H1 (cell line): ENCODE results near the gene JMJD7. TPM values are rescaled to one million over a fixed set of nuclear protein-coding genes. Genes with fewer than 3 reads are reported as not detected.
"Not testable (repeated sequence)": the region's sequence is repeated elsewhere in the genome, so short reads cannot be mapped to it uniquely, and the experiment has no call there.

Experiments
- CTCF ChIA-PET: fragments of 300-600 bp; sonication (Branson Sonifier 250); formaldehyde crosslinking; loops from one replicate; lab custom pipeline; 2021; ENCODE audit not compliant: partially characterized antibody; lab: Charles Lee
- POLR2A ChIA-PET: fragments of 300-600 bp; sonication (Branson Sonifier 250); formaldehyde crosslinking; loops from one replicate; lab custom pipeline; 2021; ENCODE audit warnings: inconsistent platforms; ENCODE audit not compliant: partially characterized antibody; lab: Charles Lee
- DNase-seq, 2 experiments: peaks; one replicate each; pipeline versions ENCODE4 v3.0.0 to v3.0.0-alpha.2; 2010 to 2022; ENCODE audit warnings: low spot score in 2 of 2, low read depth in 1 of 2, mixed read lengths in 1 of 2
- FAIRE-seq: peaks from 2 replicates; lab custom pipeline; 2011; peaks lifted over from hg19 to GRCh38; lab: Jason Lieb, UNC
- H2AFZ ChIP-seq: 2 replicates; pipeline ENCODE4 v1.8.1; 2012; ENCODE audit warnings: low read length, inconsistent platforms
- H2AK5ac ChIP-seq: 2 replicates; pipeline ENCODE4 v1.6.1; 2013; ENCODE audit warnings: low read depth, low read length
- H2BK120ac ChIP-seq: replicated peaks from 2 replicates; pipeline ENCODE3; 2013; ENCODE audit warnings: low read depth, low read length, inconsistent platforms
- H2BK12ac ChIP-seq: 2 replicates; pipeline ENCODE4 v1.6.1; 2013; ENCODE audit warnings: low read depth, low read length
- H2BK15ac ChIP-seq: 2 replicates; pipeline ENCODE4 v1.6.1; 2013; ENCODE audit warnings: low read length
- H2BK20ac ChIP-seq: 2 replicates; pipeline ENCODE4 v1.6.1; 2013; ENCODE audit warnings: low read length
- H2BK5ac ChIP-seq: 2 replicates; pipeline ENCODE4 v1.6.1; 2013; ENCODE audit warnings: low read depth, low read length
- H3K14ac ChIP-seq: 2 replicates; pipeline ENCODE4 v1.6.1; 2013; ENCODE audit warnings: inconsistent platforms; ENCODE audit not compliant: insufficient read length
- H3K18ac ChIP-seq: 2 replicates; pipeline ENCODE4 v1.6.1; 2013; ENCODE audit warnings: low read length; ENCODE audit errors: extremely low read depth
- H3K23ac ChIP-seq: 2 replicates; pipeline ENCODE4 v1.6.1; 2013; ENCODE audit warnings: inconsistent platforms; ENCODE audit not compliant: insufficient read length
- H3K23me2 ChIP-seq: 2 replicates; pipeline ENCODE4 v1.6.1; 2013; ENCODE audit warnings: low read depth, low read length
- H3K27ac ChIP-seq: 2 replicates; pipeline ENCODE4 v1.6.1; 2011; ENCODE audit warnings: low read depth, low read length, inconsistent platforms
- H3K27me3 ChIP-seq, 4 experiments: replicated peaks in 1 of 4; 1 replicate in 1 of 4; 2 replicates in 3 of 4; pipeline versions ENCODE4 v1.6.1 to v1.8.1; 2011 to 2013; ENCODE audit warnings: low read length in 3 of 4, mild to moderate bottlenecking in 3 of 4, inconsistent platforms in 2 of 4, mixed read lengths in 2 of 4, moderate library complexity in 1 of 4; ENCODE audit not compliant: control insufficient read depth in 3 of 4, insufficient read depth in 3 of 4; ENCODE audit errors: extremely low read depth in 1 of 4
- H3K36me3 ChIP-seq, 4 experiments: 2 replicates each; pipeline versions ENCODE4 v1.6.1 to v1.8.1; 2011 to 2013; ENCODE audit warnings: mild to moderate bottlenecking in 4 of 4, low read length in 3 of 4, moderate library complexity in 2 of 4, control low read depth in 1 of 4, inconsistent platforms in 1 of 4; ENCODE audit not compliant: insufficient read depth in 4 of 4, control insufficient read depth in 2 of 4
- H3K4ac ChIP-seq: replicated peaks from 2 replicates; pipeline ENCODE3; 2013; ENCODE audit warnings: low read length, low read depth, mixed read lengths, inconsistent platforms; ENCODE audit not compliant: insufficient read length
- H3K4me1 ChIP-seq, 4 experiments: replicated peaks in 1 of 4; 1 replicate in 1 of 4; 2 replicates in 3 of 4; pipeline versions ENCODE4 v1.6.1 to v1.8.1; 2011 to 2013; ENCODE audit warnings: low read length in 3 of 4, inconsistent platforms in 2 of 4, mixed read lengths in 1 of 4; ENCODE audit not compliant: insufficient read depth in 4 of 4, control insufficient read depth in 3 of 4
- H3K4me2 ChIP-seq, 2 experiments: 2 replicates each; pipeline versions ENCODE4 v1.6.1 to v1.8.1; 2011 to 2013; ENCODE audit warnings: low read depth in 2 of 2, low read length in 2 of 2, control low read depth in 1 of 2, inconsistent platforms in 1 of 2, mild to moderate bottlenecking in 1 of 2; ENCODE audit not compliant: insufficient read depth in 1 of 2
- H3K4me3 ChIP-seq, 4 experiments: fragments of 200-600, 300-600 bp in 1 of 4; sonication (generic), shearing (Covaris generic), sonication (Bioruptor Twin) in 1 of 4; 2 replicates each; pipeline versions ENCODE4 v1.5.1 to v1.8.1; 2011 to 2016; ENCODE audit warnings: low read length in 4 of 4, low read depth in 3 of 4, control low read depth in 2 of 4, inconsistent platforms in 2 of 4, mild to moderate bottlenecking in 2 of 4, mixed read lengths in 1 of 4, moderate library complexity in 1 of 4; ENCODE audit not compliant: insufficient read depth in 2 of 4; ENCODE audit errors: extremely low read depth in 1 of 4
- H3K56ac ChIP-seq: replicated peaks from 2 replicates; pipeline ENCODE3; 2013; ENCODE audit warnings: low read depth, mild to moderate bottlenecking, mixed read lengths, low read length, inconsistent platforms; ENCODE audit not compliant: insufficient read length
- H3K79me1 ChIP-seq: 2 replicates; pipeline ENCODE4 v1.6.1; 2013; ENCODE audit warnings: low read depth, low read length, control low read depth
- H3K79me2 ChIP-seq, 2 experiments: 2 replicates each; pipeline versions ENCODE4 v1.6.1 to v1.8.1; 2012 to 2013; ENCODE audit warnings: low read length in 2 of 2, mild to moderate bottlenecking in 2 of 2, inconsistent platforms in 1 of 2; ENCODE audit not compliant: insufficient read depth in 2 of 2, control insufficient read depth in 1 of 2
- H3K9ac ChIP-seq, 4 experiments: replicated peaks in 1 of 4; 1 replicate in 1 of 4; 2 replicates in 3 of 4; pipeline versions ENCODE4 v1.6.1 to v1.8.1; 2011 to 2013; ENCODE audit warnings: low read depth in 3 of 4, low read length in 3 of 4, control low read depth in 2 of 4, mild to moderate bottlenecking in 2 of 4, moderate library complexity in 2 of 4, inconsistent platforms in 1 of 4; ENCODE audit errors: extremely low read depth in 1 of 4
- H3K9me3 ChIP-seq, 2 experiments: 2 replicates each; pipeline versions ENCODE4 v1.6.1 to v1.8.1; 2012 to 2013; ENCODE audit warnings: mild to moderate bottlenecking in 2 of 2, moderate library complexity in 2 of 2, control low read depth in 1 of 2, inconsistent platforms in 1 of 2, low read depth in 1 of 2, low read length in 1 of 2, mixed read lengths in 1 of 2; ENCODE audit not compliant: insufficient read depth in 2 of 2
- H4K20me1 ChIP-seq, 2 experiments: replicated peaks in 1 of 2; 2 replicates each; pipeline versions ENCODE3 to v1.8.1; 2011 to 2013; ENCODE audit warnings: inconsistent platforms in 2 of 2, low read length in 2 of 2, mild to moderate bottlenecking in 1 of 2; ENCODE audit not compliant: insufficient read depth in 2 of 2, control insufficient read depth in 1 of 2
- H4K5ac ChIP-seq: 2 replicates; pipeline ENCODE4 v1.6.1; 2013; ENCODE audit warnings: low read length, low read depth, mixed read lengths, inconsistent platforms; ENCODE audit not compliant: insufficient read length
- H4K8ac ChIP-seq: 2 replicates; pipeline ENCODE4 v1.8.0; 2013; ENCODE audit warnings: mild to moderate bottlenecking, moderate library complexity, low read length, inconsistent platforms; ENCODE audit not compliant: insufficient read depth; ENCODE audit errors: extremely low read depth
- H4K91ac ChIP-seq: replicated peaks from 2 replicates; pipeline ENCODE3; 2013; ENCODE audit warnings: low read length, mixed read lengths, inconsistent platforms; ENCODE audit not compliant: insufficient read length
- BCL11A ChIP-seq, 2 experiments: IDR thresholded peaks; one replicate each; pipeline ENCODE4 v1.6.1; 2011; ENCODE audit warnings: low read depth in 2 of 2, low read length in 2 of 2, mild to moderate bottlenecking in 2 of 2
- BRCA1 ChIP-seq: IDR thresholded peaks from 2 replicates; pipeline ENCODE4 v1.6.1; 2012; ENCODE audit warnings: low read depth, low read length, improper control_type of control experiment
- CTBP2 ChIP-seq: IDR thresholded peaks from 2 replicates; pipeline ENCODE4 v1.7.0; 2011; ENCODE audit warnings: borderline replicate concordance, mild to moderate bottlenecking, moderate library complexity, mixed read lengths, low read length; ENCODE audit not compliant: insufficient read depth, insufficient read length
- EGR1 ChIP-seq: IDR thresholded peaks from 2 replicates; pipeline ENCODE4 v1.6.1; 2011; ENCODE audit warnings: low read depth, low read length, borderline replicate concordance
- EP300 ChIP-seq, 2 experiments: IDR thresholded peaks; 1 replicate in 1 of 2; 2 replicates in 1 of 2; pipeline ENCODE4 v1.6.1; 2011 to 2012; ENCODE audit warnings: low read depth in 2 of 2, low read length in 2 of 2, mild to moderate bottlenecking in 2 of 2, borderline replicate concordance in 1 of 2, inconsistent platforms in 1 of 2, moderate library complexity in 1 of 2
- SP1 ChIP-seq: IDR thresholded peaks from 2 replicates; pipeline ENCODE4 v1.6.1; 2011; ENCODE audit warnings: low read depth, low read length
- WGBS, 2 experiments: shearing (Covaris generic) in 1 of 2; methylation state at CpG; one replicate each; pipeline versions ENCODE4 v1.1.6 to v1.1.7; 2013 to 2015; ENCODE audit warnings: low lambda C conversion rate in 2 of 2, mixed read lengths in 2 of 2, inconsistent platforms in 1 of 2, low coverage in 1 of 2, missing lambda C conversion rate in 1 of 2; ENCODE audit not compliant: insufficient replicate concordance in 2 of 2, insufficient coverage in 1 of 2, insufficient read length in 1 of 2; ENCODE audit errors: extremely low coverage in 1 of 2, missing lambda C conversion rate in 1 of 2; 5-methylcytosine and 5-hydroxymethylcytosine counted together
- polyA plus RNA-seq, 7 experiments: library from polyadenylated mRNA; depleted of rRNA in 3 of 7; stranded (reverse) in 5 of 7; unstranded in 2 of 7; fragments of >200 nt in 5 of 7; fragments of 200-250 nt in 2 of 7; gene quantifications; 1 replicate in 5 of 7; 2 replicates in 1 of 7; 4 replicates in 1 of 7; pipeline versions ENCODE4 v1.2.1 to v1.2.3, GENCODE V29; 2011 to 2013; ENCODE audit warnings: missing spikeins in 2 of 7, mixed read lengths in 2 of 7
- total RNA-seq: library from RNA; stranded (reverse); fragmentation: NEBNext Ultra II Directional; extraction: Animal tissue kit (Norgen Biotek cat#: 25700); gene quantifications from 2 replicates; pipeline ENCODE4 v1.2.1, GENCODE V29; 2021

JMJD7 gene
- total and polyA plus RNA-seq, 2 of the 8 experiments (the other 6 are each of a cell fraction or from before 2014, with no cell fraction given) = 15.0 to 20.0 TPM

- TF ChIP-seq BCL11A (IDR thresholded peaks at IDR 0.05; ENCODE audit: low read depth in 2 of 2, low read length in 2 of 2) = no peak
- TF ChIP-seq EP300 (IDR thresholded peaks at IDR 0.05; ENCODE audit: borderline replicate concordance in 1 of 2, low read depth in 2 of 2, low read length in 2 of 2) = no peak
- no peak for TF ChIP-seq SP1
- TF ChIP-seq EGR1 = no peak
- TF ChIP-seq CTBP2 = no peak
- no peak for TF ChIP-seq BRCA1
Observed at GRCh38 chr15:41829959-41830646, 2.2 kb downstream of the JMJD7 start (continued).

DNA sequence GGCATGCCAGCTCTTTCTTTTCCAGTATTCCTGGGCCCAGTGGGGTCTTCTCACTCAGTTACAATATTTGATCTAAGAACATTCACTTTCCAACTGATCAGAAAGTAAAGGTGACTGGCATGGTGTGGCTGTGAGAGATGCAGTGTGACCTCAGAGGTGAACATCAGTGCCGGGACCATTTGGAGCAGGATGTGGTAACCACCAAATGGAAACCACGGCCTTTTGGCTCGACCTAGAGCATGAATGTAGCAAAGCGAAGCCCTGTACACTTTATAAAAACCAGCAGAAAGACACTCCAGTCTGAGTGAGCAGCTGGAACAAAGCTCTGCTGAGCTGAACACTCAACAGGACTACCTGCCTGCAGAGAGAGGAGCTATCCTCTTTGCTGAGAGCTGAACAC, 3.4 kb downstream of the JMJD7 start:
- H3K4me1 ChIP-seq, H4K91ac ChIP-seq, H3K4ac ChIP-seq, H2BK5ac ChIP-seq, H3K18ac ChIP-seq, H2BK12ac ChIP-seq, H3K9me3 ChIP-seq, H2AK5ac ChIP-seq, H3K23ac ChIP-seq, DNase-seq, H2BK20ac ChIP-seq, H2BK120ac ChIP-seq, H3K9ac ChIP-seq, H3K14ac ChIP-seq, H3K27ac ChIP-seq, H2BK15ac ChIP-seq, H4K5ac ChIP-seq, FAIRE-seq, H3K27me3 ChIP-seq, H3K4me3 ChIP-seq, H4K8ac ChIP-seq, H3K36me3 ChIP-seq, H3K79me1 ChIP-seq, H3K56ac ChIP-seq, H3K4me2 ChIP-seq, H2AFZ ChIP-seq, H3K79me2 ChIP-seq: not testable (repeated sequence)
- POLR2A ChIA-PET = interaction anchor here (1.2 to 1.7 kb wide), 3 partner anchors 10 to 57 kb away, joined by 3 to 11 read pairs (median 5); partner anchors contain the start of gene MAPKBP1
- H3K23me2 ChIP-seq = peaks cover 10% of the 10 kb centered on the region; the same call in 1 of the 2 replicates
- WGBS, 2 experiments = 88% methylated on average over 4 of the region's 4 CpGs; no CpG with 5 or more reads in 1 of the 2 experiments
- H4K20me1 ChIP-seq = peaks cover 1 to 15% of the 10 kb centered on the region in 2 experiments
- CTCF ChIA-PET = interaction anchor here (0.5 to 3.8 kb wide), 10 partner anchors 10 to 235 kb away, joined by 3 to 30 read pairs (median 4); partner anchors contain the start of genes MAPKBP1 and MGA
